GM19468 (cell line): Measurements from ENCODE around the gene TUBB2A.
"Not testable (repeated sequence)": the region's sequence is repeated elsewhere in the genome, so short reads cannot be mapped to it uniquely, and the experiment has no call there.

Experiments used
- ATAC-seq: cut with Tn5 transposase; IDR thresholded peaks from one replicate; pipeline ENCODE4 v1.9.1; 2021; ENCODE audit warnings: mild to moderate bottlenecking, moderate library complexity, moderate number of reproducible peaks; ENCODE audit not compliant: unreplicated experiment; ENCODE audit errors: extremely low read depth

The TUBB2A gene

GRCh38 chr6:3157131-3157933 is at the start of gene TUBB2A:
Gene TUBB2A, minus strand, starts transcription at chr6:3157544. Its CDS starts 81 bp downstream, at chr6:3157463.
- ATAC-seq, result peak; percentile 55

- ATAC-seq, result no peak
Observed at GRCh38 chr6:3206339-3207015, 49.1 kb upstream of the TUBB2A start.

- no peak for ATAC-seq
Observed at GRCh38 chr6:3205913-3206312, 48.6 kb upstream of the TUBB2A start.

GRCh38 chr6:3204921-3205320 is 47.6 kb upstream of the TUBB2A start:
- ATAC-seq, result no peak

GRCh38 chr6:3202999-3203696 is 45.8 kb upstream of the TUBB2A start:
- ATAC-seq, result no peak

GRCh38 chr6:3201388-3201787 is 44.0 kb upstream of the TUBB2A start:
- ATAC-seq, result no peak

GRCh38 chr6:3200682-3201081 is 43.3 kb upstream of the TUBB2A start:
- ATAC-seq, result no peak

- no peak for ATAC-seq
Observed at GRCh38 chr6:3199382-3199781, 42.0 kb upstream of the TUBB2A start.

GRCh38 chr6:3197734-3198133 is 40.4 kb upstream of the TUBB2A start:
- ATAC-seq, result not testable (repeated sequence)

- ATAC-seq, result no peak
Observed at GRCh38 chr6:3196770-3197169, 39.4 kb upstream of the TUBB2A start.

GRCh38 chr6:3195695-3196497 is 38.6 kb upstream of the TUBB2A start:
- ATAC-seq, result no peak

GRCh38 chr6:3195420-3195694 is 38.0 kb upstream of the TUBB2A start:
- ATAC-seq, result no peak

- no peak for ATAC-seq
Observed at GRCh38 chr6:3194535-3195419, 37.4 kb upstream of the TUBB2A start.

- no peak for ATAC-seq
Observed at GRCh38 chr6:3193102-3193849, 35.9 kb upstream of the TUBB2A start.

GRCh38 chr6:3190779-3191178 is 33.4 kb upstream of the TUBB2A start:
- ATAC-seq, result no peak

GRCh38 chr6:3190056-3190455 is 32.7 kb upstream of the TUBB2A start:
- ATAC-seq, result no peak

- not testable (repeated sequence) for ATAC-seq
Observed at GRCh38 chr6:3189192-3189591, 31.8 kb upstream of the TUBB2A start.

- ATAC-seq, result no peak
Observed at GRCh38 chr6:3188262-3188661, 30.9 kb upstream of the TUBB2A start.

GRCh38 chr6:3186974-3187382 is 29.6 kb upstream of the TUBB2A start:
- ATAC-seq, result peak; percentile 39
